Activated CD4-positive, CD25-positive, alpha-beta regulatory T cell (primary cell): Measurements from ENCODE around the gene TCAIM.
"Not testable (repeated sequence)": the region's sequence is repeated elsewhere in the genome, so short reads cannot be mapped to it uniquely, and the experiment has no call there.

ENCODE experiments used
- DNase-seq, 4 experiments: peaks; one replicate each; lab custom pipeline; 2025; lab: John Stamatoyannopoulos, UW

TCAIM gene

DNA sequence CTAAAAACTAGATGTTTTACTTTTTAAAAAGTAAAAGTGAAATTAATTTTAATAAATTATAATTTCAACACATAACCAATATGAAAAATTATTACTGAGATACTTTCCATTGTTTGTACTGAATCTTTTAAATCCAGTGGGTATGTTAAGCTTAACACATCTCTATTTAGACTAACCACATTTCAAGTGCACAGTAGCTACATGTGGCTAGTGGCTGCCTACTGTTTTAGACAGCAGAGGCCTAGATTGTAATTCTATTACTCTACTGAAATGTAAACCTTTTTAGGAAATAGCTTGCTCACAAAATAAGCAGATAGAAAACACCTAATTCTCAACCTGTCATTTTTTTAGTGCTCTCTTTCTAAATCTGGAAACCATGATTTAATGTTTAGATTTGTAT lies 4.9 kb downstream of the TCAIM start:
- DNase-seq, result no peak

DNA sequence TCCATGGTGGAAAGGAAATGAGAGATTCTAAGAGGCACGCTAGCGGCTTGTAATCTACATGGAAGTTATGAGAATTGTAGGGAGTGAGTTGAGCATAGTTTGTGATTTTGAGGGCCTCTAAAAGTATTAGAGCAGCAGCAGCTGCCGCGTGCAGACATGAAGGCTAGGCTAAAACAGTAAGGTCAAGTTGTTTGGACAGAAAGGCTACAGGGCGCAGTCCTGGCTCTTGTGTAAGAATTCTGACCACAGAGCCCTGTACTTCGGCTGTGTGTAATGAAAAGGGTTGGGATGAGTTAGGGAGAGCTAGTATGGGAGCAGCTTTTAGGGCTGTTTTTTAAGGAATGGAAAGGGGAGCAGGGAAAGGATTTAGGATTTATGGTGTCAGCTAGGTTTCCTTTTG lies 8.0 kb downstream of the TCAIM start:
- not testable (repeated sequence) for DNase-seq

DNA sequence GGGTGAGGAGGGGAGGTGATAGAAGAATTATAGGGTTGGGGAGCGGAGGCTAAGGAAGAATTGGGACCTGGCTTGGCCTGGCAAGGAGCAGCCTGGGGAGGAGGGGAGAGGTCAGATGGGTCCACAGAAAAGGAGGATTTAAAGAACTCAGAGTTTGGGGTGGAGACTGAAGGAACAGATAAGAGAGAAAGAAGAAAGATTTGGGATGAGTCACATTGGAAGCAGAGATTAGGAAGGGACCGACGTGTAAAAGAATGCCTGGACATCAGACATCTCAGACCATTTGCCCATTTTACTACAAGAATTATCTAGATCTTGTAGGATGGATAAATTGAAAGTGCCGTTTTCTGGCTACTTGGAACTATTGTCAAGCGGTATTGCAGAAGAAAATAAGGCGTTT lies 10.4 kb downstream of the TCAIM start:
- DNase-seq, result no peak

DNA sequence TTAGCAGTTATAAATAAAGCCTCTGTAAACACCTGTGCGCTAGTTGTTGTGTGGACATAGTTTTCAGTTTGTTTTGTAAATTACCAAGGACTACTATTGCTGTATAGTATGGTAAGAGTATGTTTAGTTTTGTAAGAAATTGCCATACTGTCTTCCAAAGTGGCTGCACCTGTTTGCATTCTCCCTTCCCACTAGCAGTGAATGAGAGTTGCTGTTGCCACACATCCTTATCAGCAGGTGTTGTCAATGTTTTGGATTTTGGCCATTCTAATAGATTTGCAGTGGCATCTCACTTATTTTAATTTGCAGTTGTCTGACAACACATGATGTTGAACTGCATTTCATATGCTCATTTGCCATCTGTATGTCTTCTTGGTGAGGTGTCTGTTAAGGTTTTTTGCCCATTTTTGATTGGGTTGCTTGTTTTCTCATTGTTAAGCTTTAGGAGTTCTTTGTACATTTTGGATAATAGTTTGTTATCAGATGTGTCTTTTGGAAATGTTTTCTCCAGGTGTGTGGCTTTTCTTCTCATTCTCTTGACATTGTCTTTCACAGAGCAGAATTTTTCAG lies 14.9 kb downstream of the TCAIM start:
- DNase-seq, result no peak

DNA sequence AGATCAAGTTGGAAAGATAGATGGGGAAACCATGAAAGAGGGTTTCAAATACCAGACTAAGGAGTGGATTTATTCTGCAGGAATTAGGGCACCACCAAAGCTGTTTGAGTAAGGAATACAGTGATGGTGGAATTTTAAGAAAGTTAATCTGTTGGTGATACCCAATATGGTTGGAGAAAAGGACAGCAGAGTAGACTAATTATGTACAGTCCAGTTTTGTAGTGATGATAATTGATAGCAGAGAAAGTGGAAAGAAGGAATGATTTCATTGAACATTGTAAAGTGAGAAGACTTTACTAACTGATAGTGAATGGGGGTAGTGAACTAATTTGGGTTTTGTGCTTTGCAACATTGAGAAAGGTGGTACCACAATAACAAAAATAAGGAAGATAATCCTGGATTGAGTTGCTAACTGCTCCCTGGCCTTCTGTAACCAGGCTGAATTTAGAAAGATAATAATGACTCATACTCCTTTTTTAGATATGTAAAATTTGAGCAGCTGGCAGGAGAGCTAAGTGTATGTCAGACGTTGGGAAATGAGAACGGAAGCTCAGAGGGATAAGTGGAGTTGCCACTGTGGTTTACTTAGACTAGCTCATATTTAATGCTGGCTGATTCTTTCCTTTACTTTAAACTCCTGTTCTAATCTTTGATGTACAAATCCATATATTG lies 16.9 kb downstream of the TCAIM start:
- no peak for DNase-seq

DNA sequence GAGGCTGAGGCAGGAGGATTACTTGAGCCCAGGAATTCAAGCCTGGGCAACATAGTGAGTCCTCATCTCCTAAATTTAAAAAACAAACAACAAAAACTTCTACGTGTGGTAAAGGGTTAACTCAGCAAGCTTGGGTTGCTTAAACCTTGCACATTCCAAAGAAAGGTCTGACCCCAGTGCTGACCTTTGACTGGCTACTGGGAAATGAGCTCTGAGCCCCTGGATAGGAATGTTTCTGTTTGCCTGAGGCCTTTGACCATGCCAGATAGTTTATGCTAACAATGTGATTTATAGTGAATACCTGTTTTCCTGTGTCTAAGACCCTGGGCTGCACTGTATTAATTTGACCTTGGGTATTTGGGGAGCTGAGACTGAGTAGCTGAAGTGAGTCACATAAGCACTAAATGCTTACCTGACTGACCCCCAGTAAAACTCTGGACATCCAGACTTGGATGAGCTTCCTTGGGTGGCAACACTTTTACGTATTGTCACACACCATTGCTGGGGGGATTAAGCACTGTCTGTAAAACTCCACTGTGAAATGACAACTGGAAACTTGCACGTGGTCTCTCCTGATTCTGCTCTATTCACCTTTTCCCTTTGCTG lies 20.7 kb downstream of the TCAIM start:
- no peak for DNase-seq

DNA sequence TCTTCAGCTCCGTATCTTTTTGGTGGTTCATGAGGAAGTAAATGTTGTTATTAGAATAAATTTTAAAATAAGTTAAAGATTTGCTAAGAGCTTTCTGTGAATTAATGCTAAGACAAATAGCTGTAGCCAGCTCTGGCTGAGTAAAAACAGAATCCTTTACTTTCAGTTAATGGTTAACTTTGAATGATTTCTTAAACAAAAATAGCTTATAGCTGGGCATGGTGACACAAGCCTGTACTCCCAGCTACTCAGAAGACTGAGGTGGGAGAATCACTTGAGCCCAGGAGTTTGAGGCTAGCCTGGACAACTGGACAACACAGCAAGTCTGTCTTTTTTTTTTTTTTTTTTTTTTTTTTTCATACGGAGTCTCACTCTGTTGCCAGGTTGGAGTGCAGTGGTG lies 25.0 kb downstream of the TCAIM start:
- no peak for DNase-seq

DNA sequence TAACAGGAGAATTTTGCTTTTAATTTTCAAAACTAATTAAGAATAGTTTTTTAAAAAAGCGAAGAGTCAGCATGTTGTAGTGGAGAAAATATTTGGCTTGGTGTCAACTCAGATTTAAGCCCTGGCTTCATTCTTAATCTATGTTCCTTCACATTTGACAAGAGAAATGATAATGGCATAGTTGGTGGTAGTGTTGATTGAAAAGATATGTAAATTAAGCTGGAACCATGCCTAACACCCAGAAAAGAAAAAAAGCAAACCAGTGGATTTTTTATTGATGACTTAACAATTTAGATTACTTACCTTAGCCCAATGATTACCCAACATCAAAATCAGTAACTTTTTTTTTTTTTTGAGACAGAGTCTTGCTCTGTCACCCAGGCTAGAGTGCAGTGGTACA lies 27.4 kb downstream of the TCAIM start:
- DNase-seq, result no peak

DNA sequence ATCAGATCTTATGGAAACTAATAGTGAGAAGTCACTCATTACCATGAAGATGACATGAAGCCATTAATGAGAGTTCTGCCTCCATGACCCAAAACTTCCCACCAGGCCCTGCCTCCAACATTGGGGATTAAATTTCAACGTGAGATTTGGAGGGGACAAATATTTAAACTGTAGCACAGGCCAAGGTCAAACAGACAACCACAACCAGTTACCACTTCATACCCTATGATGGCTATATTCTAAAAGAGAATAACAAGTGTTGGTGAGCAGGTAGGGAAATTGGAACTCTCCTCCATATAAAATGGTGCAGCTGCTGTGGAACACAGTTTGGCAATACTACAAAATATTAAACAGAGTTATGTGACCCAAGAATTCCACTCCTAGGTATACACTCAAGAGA lies 36.9 kb downstream of the TCAIM start:
- DNase-seq, result no peak

DNA sequence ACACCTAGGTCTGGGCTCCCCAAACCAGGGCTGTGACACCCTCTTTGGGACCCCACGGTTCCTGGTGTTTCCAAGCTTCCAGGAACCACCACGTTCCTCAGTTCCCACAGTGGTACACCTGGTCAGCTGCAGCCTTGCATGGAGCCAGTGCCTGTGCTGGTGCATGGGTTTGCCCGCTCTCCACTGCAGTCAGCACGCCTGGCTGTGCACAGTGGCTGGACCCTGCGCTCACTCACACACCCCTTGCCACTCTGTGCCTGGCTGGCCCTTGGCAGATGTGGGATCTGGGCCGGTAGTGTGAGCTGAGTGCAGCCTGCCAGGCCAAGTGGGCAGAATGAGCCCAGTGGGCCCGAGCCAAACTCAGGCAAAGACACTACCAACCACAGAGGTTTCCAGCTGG lies 48.8 kb downstream of the TCAIM start:
- DNase-seq, result no peak

DNA sequence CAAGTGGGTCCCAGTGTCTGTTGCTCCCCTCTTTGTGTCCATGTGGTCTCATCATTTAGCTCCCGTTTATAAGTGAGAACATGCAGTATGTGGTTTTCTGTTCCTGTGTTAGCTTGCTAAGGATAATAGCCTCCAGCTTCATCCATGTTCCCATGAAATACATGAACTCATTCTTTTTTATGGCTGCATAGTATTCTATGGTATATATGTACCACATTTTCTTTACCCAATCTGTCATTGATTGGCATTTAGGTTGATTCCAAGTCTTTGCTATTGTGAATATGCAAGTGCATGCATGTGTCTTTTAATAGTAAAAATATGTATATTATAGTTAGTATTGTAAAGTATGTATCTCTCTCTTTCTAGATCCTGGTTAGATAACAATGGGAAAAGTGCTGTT lies 53.9 kb downstream of the TCAIM start:
- DNase-seq, result no peak

DNA sequence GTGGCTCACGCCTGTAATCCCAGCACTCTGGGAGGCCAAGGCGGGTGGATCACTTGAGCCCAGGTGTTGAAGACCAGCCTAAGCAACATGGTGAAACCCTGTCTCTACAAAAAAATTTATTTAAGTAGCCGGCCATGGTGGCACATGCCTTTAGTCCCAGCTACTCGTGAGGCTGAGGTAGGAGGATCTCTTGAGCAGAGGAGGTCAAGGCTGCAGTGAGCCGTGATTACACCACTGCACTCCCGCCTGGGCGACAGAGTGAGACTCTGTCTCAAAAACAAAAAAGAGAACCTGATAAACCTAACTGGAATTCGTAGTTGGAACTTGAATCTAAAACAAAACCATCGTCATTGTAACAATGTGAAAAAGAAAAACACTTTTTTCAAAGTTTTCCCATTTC lies 57.1 kb downstream of the TCAIM start:
- DNase-seq, result no peak

DNA sequence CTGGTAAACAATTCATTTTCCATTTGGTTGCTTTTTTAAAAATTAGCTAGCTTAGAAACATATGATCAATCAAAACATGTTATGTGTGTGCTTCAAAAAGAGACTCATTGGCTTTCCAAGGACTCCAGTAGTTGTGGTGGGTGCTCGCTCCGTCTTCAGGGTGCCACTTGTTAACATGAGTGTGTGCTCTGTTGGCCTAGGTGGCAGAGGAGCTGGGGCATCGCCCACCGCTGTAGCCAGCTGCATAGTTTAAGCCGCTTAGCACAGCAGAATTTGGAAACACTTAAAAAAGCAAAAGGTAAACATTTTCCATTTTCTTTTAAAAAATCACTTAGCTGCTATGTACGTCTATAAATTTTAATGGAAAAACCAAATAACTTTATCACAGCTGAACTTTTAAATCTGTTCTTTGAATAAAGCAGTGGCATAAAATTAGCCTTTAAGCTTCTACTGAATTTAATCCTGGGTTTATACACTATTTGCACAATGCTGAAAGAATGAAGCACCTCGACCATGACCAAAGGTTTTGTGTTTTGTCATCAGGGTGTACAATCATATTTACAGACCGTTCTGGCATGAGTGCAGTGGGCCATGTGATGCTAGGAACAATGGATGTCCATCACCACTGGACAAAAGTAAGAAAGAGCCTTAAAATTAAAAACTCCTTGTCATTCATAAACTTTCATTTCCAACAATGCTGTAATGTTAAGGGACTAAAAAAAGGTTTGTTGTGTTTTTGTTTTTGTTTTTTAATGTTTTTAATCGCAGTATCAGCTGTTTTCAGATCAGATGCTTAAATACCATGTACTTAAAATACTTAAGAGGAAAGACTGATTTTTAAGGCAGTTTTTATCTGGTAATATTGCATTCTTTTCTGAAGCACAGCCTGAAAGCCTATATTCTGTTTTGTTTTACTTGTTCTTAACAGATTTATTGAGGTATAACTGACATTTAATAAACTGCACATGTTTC lies 57.9 kb downstream of the TCAIM start:
- no peak for DNase-seq

DNA sequence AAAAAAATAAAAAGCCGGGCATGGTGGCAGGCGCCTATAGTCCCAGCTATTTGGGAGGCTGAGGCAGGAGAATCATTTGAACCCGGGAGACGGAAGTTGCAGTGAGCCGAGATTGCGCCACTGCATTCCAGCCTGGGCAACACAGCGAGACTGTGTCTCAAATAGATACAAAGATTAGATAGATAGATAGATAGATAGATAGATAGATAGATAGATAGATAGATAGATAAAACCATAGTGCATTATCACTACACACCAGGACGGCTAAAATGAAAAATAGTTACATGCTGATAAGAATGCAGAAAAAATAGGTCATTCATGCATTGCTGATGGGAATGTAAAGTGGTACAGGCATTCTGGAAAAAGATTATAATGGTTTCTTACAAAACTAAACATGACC lies 59.7 kb downstream of the TCAIM start:
- DNase-seq, result not testable (repeated sequence)

DNA sequence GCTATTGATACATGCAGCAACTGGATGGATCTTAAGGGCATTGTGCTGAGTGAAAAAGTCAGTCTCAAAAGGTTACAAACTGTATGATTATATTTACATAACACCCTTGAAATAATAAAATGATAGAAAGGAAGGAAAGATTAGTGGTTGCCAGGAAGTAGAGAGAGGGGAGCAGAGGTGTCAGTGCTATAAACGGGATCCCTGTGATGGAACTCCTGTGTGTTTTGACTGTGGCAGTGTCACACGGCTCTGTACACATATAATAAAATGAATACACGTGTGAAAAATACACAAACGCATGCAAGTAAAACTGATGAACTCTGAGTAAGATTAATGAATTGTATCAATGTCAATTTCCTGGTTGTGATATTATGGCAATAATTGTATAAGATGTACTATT lies 60.3 kb downstream of the TCAIM start:
- DNase-seq, result no peak

DNA sequence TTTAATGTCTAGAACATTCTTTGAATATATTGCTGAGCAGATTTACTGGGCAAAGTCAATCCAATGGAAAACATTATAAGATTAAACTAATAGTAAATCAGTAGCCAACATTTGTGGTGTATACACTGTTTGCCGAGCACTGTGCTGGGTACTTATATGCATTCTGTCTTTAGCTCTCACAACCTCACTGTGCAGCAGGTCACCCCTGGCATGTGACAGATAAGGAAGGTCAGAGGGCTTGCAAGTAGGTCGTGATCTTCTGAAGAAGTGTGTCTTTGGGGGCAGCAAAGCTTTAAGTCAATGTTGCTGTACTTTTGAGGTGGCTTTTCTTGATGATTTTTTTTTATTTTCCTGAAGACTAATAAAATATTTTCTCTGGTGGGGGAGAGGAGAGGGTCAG lies 62.2 kb downstream of the TCAIM start:
- no peak for DNase-seq

DNA sequence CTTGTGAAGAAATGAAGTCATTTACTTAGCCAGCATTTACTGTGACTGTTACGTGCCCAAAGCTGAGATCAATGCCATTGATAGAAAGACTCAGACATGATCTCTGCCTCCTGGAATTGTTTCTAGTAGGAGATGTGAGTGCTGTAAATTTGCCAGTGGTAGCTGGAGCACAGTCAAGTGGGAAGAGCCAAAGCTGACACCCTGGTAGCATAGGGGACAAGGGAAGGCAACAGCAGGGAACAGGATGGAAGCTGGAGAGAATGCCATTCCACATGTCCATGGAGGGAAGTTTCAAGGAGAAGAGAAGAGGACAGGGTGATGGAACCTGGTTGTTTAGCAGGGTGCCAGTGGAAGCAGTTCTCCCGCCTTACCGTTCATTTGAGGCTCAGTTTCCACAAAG lies 64.0 kb downstream of the TCAIM start:
- DNase-seq, result no peak

DNA sequence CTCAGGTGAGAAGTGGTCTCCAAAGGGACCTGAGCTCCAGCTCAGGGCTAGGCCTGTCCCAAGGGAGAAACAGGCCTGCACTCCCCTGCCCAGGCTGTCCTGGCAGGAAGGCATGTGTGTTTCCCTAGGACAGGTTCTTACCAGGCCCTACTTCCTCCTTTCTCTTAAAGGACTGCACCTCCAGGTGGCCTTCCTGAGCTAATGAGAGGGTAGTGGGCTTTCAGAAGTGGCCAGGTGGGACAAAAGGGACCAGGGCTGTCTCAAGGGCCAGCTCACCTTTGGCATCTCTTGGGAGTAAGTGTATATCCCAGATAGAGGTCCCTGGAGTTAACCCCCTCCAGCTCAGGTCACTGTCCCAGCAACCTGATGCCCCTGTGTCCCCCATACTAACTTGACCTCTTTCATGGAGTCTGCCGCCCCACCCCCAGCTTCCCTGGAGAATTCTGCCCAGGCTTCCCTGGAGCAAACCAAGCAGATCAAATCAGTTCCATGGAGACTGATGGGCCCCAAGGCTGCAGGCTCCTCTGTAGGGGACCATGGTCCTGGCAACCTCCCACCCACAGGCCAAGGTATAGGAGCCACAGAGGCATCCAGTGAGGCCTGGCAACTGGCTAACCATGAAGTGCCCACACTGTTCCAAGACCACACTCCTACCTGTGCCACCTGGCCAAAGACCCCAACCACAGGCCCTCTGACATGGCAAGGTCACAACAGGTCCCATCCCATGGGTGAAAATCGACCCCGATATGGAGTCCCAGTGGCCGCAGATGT lies 71.3 kb downstream of the TCAIM start:
- DNase-seq, result no peak

DNA sequence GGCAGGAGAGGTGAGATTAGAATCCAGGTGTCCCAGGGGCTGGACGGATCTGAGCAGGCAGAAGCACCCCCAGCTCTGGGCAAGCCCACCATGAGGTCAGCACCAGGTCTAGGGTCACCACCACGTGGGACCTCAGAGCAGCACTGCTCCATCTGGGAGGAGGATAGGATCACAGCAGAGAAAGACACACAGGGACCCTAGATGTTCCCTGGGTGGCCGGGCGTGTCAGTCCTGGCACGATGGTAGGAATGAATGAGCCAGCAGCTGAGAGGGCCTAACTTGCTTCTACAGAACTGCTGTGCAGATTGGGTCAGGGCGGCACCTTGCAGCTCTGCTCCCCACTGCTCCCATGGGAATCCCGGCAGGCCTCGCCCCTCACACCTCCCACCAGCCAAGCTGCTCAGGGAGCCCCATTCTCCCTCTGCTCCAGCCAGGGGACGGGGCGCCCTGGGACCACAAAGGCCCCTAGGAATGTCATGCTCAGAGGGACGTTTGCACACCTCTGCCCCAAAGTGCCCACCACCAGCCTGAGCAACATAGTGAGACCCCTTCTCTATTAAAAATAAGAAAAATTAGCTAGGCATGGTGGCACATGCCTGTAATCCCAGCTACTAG lies 72.6 kb downstream of the TCAIM start:
- no peak for DNase-seq

DNA sequence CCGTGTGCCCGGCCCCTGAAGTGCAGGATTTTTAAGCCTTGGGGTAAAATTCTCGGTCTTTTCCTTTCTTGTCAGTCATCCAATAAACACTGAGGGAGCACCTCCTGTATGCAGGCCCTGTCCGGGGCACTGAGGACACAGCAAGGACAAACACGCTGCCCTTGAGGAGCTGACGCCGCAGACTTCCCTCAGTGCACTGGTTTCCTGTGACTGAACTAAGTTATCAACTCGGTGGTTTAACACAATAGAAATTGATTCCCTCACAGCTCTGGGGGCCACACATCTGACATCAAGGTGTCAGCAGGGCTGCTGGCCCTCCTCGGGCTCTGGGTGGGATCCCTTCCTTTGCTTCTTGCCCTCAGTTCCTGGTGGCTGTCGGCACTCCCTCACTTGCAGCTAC lies 73.8 kb downstream of the TCAIM start:
- no peak for DNase-seq

DNA sequence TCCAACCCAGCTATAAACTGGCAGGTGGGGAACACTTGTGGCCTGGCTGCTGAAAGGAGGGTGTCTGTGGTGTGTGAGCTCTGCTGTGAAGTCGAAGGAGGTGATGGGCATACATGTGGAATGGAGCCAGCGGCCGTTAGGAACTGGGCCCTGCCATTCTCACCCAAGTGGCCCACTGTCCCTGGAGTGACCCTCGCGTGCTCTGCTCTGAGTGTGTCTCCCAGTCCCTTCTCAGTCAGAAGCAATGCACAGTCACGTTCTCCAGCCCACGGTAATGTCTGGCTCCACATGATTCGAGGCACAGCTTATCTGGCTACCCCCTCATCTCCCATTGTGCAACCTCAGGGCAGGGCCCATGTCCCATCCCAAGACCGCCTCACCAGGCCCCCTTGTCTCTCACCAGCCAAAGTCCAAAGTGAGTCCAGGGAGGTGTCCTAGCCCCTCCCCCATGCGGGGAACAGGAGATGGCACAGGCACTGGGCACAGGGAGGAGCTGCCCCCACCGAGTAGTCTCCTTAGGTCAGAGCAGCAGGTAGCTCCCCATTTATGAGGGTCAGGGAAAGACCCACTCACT lies 76.0 kb downstream of the TCAIM start:
- no peak for DNase-seq
